HG02571 (cell line): Measurements from ENCODE around the gene TTC23.

Source experiments
- ATAC-seq: cut with Tn5 transposase; IDR thresholded peaks from one replicate; pipeline ENCODE4 v1.9.1; 2021; ENCODE audit warnings: mild to moderate bottlenecking, moderate library complexity; ENCODE audit not compliant: unreplicated experiment

Gene TTC23

DNA sequence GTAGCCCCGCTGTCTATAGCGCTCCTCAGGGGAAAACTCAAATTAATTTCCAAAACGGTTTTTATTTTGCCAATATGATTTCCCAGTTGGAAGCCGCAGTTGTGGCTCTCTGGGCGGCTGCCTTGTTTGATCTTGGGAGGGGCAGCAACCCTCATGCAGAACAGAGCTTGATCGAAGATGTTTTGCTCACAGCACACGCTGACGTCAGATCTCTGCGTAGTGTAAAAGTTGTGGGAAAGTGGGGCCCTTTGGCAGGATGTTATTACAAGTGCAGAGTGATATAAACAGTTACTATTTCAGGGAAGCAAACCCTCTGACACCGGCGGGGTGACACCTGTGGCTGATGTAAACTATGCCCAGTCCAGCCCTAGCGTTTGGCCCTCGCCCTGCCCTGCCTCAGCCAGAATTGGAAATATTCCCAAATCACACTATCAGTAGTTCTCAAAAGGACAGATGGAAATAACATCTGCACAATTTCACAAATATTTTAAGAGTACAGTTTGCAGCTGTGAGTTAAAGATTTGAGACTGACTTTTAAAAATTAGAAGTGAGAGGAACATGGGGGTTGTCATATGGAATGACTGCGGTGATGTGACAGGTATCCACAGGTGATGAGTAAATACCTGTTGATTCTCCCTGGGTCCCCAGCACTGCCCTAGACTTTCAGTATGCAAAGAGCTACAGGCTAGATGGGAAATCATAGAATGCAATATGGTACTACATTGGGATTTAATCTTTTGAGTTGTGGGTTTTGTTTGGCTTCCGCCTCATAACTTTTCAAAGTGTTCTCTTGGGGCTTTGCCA lies 142.8 kb downstream of the TTC23 start:
- no peak for ATAC-seq

DNA sequence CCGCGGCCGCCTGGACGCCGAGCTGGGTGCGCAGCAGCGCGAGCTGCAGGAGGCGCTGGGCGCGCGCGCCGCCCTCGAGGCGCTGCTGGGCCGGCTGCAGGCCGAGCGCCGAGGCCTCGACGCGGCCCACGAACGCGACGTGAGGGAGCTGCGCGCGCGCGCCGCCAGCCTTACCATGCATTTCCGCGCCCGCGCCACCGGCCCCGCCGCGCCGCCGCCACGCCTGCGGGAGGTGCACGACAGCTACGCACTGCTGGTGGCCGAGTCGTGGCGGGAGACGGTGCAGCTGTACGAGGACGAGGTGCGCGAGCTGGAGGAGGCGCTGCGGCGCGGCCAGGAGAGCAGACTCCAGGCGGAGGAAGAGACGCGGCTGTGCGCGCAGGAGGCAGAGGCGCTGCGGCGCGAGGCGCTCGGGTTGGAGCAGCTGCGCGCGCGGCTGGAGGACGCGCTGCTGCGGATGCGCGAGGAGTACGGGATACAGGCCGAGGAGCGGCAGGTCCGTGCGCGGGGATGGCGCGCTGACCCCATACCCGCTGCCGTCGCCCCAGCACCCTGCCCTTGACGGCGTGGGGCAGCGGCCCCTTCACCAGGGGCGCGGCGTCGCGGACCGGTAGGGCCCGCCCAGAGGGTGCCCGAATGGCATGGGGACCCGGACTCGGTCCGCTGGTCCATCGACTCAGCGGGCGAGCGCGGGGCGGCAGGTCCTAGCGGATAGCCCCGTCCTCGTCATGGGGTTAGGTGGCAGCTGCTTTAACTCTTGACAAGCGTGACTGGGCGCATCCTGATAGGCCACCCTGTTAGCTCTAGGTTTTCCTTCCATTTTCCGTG lies 143.7 kb downstream of the TTC23 start:
- peak; percentile 20 for ATAC-seq

- ATAC-seq, result peak; percentile 61
Measured at GRCh38 chr15:99104788-99105513, 144.4 kb downstream of the TTC23 start, which contains the start of gene SYNM. Gene SYNM, plus strand, starts transcription at chr15:99105080. Its CDS starts 120 bp downstream, at chr15:99105200.

- no peak for ATAC-seq
Measured at GRCh38 chr15:99103279-99103678, 146.1 kb downstream of the TTC23 start.

DNA sequence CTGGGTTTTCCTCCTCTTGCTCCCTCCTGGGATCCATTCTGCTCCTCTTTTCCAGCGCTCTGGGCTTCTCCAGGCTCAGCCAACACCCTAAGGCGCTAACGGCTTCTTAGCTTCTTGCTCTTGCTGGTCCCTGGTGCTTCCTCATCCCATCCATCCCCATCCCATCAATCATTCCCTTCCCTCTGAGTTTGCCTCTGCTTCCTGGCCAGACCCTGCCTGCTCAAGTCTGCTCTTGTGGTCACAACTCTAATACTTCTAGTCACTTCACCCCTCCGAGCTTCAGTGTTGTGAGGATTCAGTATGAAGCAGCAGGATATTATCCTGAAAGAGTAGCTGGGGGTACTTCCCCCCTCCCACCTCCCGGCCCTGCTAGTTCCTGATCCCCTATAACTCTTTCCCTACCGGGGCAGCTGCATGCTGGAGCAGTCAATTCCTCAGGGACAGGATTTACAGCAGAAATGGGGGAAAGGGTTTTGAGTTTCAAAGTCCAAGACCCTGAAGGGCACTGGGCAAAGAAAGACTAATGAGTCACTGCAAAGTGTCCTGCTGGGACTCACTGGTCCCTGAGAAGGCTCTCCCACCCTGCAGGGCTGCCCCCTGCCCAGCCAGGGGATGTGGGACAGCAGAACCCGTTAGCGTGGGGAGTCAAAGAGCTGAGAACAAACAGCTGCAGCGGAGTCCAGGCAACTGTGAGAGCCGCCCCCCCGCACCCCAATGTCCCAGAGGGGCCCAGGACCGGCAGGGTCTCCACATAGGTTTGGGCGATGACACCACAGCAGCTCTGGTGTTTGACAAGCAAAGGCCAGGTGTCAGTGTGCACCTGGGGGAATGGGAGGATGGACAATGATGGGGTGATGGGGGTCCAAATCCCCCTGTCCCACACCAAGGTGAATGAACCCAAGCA lies 146.8 kb downstream of the TTC23 start:
- no peak for ATAC-seq

- no peak for ATAC-seq
Measured at GRCh38 chr15:99101501-99101900, 147.9 kb downstream of the TTC23 start.

- ATAC-seq, result no peak
Measured at GRCh38 chr15:99100245-99101173, 148.9 kb downstream of the TTC23 start.

DNA sequence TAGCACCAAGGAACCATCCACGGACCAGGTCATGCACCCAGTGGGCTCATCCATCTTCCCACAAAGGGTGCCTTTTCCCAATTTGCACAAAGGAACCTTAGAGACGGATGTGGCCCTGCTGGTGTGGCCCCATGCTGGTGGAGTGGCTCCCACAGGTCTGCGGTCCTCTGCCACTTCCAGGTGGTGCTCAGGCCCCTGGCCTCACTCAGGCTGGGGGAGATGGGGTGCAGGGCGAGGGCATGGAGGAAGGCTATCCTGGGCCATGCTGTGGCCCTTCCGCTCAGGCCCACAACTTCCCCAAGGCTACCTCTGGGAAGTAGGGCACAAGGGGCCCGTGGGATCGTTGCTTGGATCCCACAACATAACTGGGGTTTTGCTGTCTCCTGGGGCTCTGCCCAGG lies 149.7 kb downstream of the TTC23 start:
- no peak for ATAC-seq

- no peak for ATAC-seq
Measured at GRCh38 chr15:99098991-99099390, 150.4 kb downstream of the TTC23 start.

GRCh38 chr15:99098426-99098825 lies 151.0 kb downstream of the TTC23 start:
- no peak for ATAC-seq

GRCh38 chr15:99097441-99098410 lies 151.7 kb downstream of the TTC23 start:
- ATAC-seq, result no peak

GRCh38 chr15:99096894-99097426 lies 152.4 kb downstream of the TTC23 start:
- ATAC-seq, result no peak

DNA sequence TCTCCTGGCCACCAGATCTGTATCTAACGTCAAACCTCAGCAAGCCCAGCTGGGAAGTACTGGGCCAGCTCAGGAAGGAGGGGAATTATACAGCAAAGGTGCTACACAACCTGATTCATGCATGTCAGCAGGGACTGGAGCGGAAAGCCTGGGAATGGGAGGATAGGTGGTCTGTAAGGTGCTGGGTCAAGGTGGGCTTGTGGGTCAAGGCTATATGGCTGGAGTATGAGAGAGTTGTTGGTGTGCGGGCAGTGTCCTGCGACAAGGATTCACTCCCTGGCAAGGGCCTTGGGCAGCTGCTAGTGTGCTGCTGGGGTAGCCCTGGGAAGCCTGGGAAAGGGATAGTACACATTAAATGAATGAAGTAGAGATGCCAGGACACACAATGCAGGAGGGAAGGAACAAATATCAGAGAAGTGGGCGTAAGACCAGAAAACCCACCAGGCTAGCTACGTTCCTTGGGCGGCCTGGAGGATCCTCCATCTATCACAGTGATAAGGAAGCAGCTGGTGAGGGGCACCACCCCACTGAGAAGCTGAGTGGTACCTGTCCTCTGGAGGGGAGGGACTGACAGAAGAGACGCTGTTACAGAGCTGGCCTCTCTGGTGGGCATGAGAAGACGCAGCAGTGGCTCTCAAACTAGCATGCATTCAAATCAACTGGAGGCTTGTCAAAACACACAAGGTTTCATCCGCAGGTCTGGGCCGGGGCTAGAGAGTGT lies 153.0 kb downstream of the TTC23 start:
- ATAC-seq, result no peak

GRCh38 chr15:99095626-99096025 lies 153.8 kb downstream of the TTC23 start:
- ATAC-seq, result no peak

GRCh38 chr15:99092554-99093172 lies 156.7 kb downstream of the TTC23 start:
- no peak for ATAC-seq

DNA sequence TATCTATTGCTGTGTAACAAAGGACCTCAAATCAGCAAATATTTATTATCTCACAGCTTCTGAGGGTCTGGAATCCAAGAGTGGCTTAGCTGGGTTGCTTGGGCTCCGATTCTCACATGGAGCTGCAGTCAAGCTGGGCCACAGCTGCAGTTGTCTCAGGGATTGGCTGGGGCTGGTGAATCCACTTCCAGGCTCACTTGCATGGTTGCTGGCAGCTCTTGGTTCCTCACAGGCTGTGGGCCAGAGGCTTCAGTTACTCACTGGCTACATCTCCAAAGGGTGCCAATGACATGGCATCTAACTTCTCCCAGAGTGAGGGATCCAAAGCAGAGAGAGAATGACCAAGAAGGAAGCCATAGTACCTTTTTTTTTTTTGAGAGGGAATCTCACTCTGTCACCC lies 158.4 kb downstream of the TTC23 start:
- ATAC-seq, result no peak
